HTERT RPE-1 (cell line): ENCODE results near the gene PTMS.
"Not testable (repeated sequence)": the region's sequence is repeated elsewhere in the genome, so short reads cannot be mapped to it uniquely, and the experiment has no call there.

ENCODE experiments used
- in situ Hi-C: fragments of 300-500 bp; cut with MboI; formaldehyde crosslinking; loops from 4 replicates; pipeline ENCODE4 v1.14.3; 2020; ENCODE audit warnings: low sequenced_read_pairs

The PTMS gene, protein sequence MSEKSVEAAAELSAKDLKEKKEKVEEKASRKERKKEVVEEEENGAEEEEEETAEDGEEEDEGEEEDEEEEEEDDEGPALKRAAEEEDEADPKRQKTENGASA

DNA sequence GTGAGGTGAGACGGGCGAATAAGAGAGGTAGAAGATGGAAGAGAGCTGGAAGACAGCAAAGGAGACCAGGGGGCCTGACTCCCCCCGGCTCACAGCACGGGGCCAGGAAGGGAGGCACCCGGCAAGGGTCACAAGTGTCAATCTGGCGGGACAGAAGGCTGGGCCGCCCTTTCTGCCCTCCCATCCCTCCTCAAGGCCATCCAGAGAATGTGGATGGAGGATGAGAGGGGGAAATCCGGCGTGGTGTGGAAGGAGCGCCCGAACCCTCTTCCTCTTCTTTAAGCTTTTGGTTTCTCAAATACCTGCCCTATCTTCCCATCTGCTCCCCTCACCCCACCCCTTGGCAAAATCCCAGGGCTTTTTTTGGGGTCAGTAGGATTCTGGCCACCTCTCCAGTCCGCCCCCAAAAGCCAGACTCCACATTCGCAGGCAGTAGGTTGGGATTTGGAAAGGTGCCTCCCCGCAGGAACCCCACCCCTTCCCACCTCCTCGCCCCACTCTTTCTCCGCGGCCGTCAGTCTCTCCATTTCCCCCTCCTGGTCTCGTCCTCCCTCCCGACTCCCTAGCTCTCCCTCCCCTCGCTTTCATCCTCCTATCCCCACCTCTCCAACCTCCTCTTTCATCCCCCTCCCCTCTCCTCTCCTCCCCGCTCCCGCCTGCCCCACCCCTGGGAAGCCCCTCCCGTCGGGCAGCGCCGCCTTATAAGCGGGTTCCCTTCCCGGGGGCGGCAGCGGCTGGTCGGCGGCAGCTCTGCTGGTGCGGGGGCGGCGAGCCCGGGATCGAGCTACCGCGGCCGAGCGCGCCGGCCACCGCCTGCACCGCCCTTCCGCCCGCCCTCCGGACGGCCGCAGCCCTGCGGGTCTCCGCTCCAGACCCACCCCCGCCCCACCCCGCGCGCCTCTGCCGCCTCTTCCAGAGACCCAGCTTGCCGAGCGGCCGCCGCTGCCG, at the start of gene PTMS:
Gene PTMS, plus strand, starts transcription at position 730 of the 948 bp plus-strand sequence. CDS start 343 bp downstream, outside the sequence.
- in situ Hi-C loops: no loop called here

DNA sequence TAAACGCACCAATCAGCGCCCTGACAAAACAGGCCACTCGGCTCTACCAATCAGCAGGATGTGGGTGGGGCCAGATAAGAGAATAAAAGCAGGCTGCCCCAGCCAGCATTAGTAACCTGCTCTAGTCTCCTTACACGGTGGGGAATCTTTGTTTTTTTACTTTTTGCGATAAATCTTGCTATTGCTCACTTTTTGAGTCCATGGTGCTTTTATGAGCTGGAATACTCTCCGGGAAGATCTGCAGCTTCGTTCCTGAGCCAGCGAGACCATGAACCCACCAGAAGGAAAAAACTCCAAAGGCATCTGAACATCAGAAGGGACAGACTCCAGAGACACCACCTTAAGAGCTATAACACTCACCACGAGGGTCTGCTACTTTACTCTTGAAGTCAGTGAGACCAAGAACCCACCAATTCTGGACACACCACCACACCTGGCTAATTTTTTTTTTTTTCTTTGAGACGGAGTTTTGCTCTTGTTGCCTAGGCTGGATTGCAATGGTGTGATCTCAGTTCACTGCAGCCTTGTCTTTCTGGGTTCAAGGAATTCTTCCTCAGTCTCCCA, 49.2 kb upstream of the PTMS start:
- in situ Hi-C loops: no loop called here

DNA sequence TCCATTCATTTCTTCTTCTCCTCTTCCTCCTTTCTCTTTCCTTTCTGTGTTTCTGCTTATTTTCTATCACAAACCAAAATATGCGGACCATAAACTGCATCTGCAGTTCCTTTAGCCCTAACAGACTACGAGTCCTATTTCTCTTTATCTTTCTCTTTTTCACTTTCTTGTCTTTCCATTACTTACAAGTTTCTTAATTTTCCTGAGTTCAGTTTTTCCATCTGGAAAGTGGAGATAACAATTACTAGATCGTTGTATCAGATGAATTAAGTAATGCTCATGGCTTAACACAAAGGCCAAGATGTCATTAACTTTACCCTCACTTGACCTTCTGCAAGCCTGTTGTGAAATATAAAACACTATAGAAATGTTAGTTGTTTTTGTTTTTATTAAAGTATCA, 43.3 kb upstream of the PTMS start:
- in situ Hi-C loops: no loop called here

DNA sequence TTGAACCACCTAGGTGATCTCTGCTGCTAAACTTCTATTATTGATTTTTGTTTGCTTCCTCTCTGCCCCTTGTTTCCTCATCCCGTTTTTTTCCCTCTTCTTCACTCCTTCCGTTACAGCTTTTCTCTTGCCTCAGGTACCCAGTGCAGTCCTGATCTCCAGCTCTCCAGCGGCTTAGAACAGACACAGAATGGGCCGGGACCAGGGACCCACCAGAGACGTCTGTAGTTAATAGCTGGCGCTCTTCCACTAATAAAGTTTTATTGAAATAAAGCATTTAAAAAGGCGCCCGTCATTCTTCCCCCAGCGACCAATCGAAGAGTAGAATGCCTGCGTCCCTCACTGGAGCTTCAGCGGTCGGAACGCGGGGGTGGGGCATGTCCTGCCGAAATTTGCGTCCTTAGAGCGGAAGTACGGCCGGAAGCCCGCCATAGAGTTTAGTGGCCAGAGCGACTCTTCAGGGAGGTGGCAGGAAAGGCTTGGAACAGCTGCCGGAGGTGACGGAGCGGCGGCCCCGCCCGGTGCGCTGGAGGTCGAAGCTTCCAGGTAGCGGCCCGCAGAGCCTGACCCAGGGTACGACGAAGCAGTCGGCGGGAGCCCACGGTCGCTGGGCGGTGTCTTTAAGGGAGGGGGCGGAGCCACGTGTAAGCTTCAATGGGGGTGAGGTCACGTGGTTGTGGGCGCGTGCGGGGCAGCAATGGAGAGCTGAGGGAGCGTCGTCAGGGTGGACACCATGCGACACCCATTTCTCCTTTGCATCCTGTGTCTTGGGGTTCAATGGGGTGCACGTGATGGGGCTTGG, 42.4 kb upstream of the PTMS start, which contains the start of gene COPS7A:
Gene COPS7A, plus strand, starts transcription at position 440 of the 802 bp plus-strand sequence. CDS start 611 bp downstream, outside the sequence.
- in situ Hi-C loops: no loop called here

DNA sequence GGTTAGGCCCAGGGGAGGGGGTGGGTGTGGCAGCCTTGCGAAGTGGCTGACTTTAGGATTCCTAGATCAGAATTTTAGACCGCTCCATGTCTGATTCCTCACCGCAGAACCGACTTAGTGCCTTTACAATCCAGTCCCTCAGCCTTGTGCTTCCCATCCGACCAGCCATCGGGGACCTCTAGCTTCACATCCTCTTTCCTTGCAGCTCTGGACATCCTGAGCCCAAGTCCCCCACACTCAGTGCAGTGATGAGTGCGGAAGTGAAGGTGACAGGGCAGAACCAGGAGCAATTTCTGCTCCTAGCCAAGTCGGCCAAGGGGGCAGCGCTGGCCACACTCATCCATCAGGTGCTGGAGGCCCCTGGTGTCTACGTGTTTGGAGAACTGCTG, 41.8 kb upstream of the PTMS start:
- in situ Hi-C loops: no loop called here

DNA sequence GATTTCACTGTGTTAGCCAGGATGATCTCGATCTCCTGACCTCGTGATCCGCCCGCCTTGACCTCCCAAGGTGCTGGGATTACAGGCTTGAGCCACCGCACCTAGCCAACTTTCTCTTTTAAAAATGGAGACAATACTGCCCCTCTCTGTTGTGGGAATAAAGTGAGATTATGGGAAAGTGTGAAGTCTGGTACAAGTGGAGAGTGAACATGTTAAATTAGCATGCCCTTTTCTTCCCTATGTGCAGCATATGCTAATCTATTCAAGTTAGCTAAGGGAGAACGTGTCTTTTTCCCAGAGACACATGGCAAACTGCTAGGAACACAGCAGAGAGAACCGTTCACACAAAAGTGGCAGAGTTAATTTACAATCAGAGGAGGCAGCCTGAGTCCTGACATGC, 40.8 kb upstream of the PTMS start:
- in situ Hi-C loops: no loop called here

DNA sequence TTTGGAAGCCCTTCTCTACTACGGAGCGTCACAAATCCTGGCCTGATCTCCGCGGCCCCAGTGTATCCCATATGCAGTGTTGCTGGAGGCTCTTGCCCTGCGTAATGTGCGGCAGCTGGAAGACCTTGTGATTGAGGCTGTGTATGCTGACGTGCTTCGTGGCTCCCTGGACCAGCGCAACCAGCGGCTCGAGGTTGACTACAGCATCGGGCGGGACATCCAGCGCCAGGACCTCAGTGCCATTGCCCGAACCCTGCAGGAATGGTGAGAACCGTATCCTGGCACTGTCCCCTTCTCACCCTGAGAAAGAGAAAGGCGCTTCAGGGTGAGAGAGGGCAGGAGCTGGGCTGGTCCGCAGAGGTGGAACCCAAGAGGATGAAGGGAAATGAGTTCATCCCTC, 37.0 kb upstream of the PTMS start:
- in situ Hi-C loops: no loop called here

DNA sequence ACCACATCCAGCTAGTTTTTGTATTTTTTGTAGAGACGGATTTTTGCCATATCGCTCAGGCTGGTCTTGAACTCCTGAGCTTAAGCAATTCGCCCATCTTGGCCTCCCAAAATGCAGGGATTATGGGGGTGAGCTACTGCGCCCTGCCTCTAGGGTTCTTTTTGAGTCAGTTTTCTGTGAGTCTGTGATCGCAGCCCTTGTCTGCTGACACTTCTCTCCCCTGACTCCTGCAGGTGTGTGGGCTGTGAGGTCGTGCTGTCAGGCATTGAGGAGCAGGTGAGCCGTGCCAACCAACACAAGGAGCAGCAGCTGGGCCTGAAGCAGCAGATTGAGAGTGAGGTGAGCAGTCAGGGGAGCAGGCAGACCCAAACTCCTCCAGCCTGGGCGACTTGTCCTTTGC, 36.0 kb upstream of the PTMS start:
- in situ Hi-C loops: no loop called here

DNA sequence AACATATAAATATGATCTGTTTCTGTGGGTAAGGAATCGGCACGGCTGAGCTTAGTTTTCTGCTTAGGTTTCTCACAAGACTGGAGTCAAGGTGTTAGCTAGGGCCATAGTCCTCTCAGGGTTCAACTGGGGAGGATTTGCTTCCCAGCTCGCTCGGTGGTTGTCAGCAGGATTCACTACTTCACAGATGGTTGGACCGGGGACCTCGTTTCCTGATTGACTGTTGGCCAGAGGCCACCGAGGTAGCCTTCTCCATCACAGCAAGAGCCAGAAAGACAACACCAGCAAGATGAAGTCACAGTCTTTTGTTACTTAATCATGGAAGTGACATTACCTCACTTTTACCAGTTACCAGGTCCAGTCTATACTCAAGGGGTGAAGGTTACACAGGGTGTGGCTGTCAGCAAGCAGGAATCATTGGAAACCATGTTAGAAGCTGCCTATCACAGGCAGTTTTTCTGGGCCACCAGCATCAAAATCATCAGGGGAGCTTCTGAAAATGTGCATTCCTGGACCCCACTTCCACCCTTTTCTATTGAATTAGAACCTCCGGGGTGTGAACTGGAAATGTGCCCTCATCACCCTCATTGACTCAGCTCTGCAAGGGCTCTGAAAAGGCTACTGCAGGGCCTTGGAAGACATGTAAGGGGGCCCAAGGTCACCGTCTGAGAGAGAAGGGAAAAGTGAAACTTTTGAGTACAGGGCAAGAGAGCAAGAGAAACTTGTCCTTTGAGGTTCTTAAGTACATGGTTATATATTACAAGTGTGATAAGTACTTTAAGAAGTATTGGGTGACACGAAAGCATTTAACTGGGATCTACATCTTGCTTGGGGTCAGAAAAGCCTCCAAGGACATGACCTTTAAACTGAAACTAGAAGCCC, 31.4 kb upstream of the PTMS start:
- in situ Hi-C loops: no loop called here

DNA sequence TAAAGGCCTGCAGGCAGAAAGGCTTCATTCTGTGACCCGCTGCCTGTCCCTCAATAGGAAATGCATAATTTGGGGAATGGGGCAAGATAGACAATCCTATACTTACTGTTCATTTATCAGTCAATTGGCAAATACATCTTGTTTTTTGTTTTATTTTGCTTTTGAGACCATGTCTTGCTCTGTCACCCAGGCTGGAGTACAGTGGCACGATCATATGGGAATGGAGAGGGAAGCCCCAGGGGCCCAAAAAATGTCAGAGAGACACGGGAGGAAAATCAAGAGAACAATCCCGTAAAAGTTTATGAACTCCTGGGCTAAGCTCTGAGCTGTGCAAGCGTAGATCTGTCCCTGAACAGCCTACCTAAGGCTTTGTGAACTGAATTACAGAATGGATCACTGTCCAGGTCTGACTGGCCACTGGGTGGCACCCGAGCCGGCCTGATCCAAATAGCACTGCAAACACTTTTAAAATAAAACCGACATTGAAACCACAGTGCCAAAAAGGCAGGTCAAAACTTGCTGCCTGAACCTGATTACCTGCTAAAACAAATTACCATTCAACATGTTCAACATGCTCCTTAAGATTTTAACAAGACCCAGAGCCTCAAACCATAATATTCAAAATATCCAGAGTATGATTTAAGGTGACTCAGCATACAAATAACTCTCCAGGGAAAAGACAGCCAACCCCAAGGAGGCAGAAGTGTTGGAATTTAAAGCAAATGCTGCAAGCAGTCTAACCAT, 30.5 kb upstream of the PTMS start:
- in situ Hi-C loops: no loop called here

DNA sequence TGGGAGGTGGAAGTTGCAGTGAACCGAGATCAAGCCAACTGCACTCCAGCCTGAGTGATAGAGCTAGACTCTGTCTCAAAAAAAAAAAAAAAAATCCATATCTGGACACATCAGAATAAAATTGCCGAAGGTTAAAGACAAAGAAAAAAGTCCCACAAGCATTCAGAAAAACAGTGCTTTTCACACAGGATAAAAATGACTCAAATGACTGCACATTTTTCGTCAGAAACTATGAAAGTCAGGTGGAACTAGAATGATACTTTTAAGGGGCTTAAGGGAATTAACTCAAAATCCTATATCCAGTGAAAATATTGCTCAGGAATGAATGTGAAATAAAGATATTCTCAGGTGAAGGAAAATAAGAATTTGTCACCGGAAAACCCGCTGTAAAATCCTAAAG, 29.4 kb upstream of the PTMS start:
- in situ Hi-C loops: no loop called here

DNA sequence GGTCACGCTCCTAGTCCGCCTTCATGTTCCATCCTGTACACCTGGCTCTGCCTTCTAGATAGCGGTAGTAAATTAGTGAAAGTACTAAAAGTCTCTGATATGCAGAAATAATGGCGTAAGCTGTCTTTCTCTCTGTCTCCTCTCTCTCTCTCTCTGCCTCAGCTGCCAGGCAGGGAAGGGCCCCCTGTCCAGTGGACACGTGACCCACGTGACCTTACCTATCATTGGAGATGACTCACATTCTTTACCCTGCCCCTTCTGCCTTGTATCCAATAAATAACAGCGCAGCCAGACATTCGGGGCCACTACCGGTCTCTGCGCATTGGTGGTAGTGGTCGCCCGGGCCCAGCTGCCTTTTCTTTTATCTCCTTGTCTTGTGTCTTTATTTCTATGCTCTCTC, 24.1 kb upstream of the PTMS start:
- in situ Hi-C loops: not testable (repeated sequence)

DNA sequence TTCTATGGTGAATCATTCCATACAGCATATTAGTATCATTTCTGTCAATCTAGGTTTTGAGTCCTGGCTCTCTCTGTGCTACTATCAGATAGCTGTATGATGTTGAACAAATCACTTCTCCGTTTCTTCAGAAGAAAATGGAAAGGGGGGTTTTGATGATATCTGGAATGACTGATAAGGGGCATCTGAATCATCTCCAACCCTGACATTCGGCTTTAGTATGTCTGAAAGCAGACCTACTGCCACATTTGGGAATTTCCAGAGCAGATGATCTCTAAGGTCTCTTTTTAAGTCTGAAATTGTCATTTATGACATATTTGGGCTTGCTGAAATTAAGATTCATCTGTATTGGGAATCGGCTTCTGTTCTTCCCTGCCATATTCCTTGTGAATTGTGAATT, 23.3 kb upstream of the PTMS start:
- in situ Hi-C loops: no loop called here

DNA sequence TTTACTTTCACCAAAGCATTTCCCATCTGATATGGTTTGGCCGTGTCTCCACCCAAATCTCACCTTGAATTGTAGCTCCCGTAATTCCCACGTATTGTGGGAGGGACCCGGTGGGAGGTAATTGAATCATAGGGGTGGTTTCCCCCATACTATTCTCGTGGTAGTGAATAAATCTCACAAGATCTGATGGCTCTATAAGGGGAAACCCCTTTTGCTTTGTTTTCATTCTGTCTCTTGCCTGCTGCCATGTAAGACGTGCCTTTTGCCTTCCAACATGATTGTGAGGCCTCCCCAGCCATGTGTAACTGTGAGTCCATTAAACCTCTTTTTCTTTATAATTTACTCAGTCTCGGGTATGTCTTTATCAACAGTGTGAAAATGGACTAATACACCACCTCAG, 22.9 kb upstream of the PTMS start:
- in situ Hi-C loops: not testable (repeated sequence)

DNA sequence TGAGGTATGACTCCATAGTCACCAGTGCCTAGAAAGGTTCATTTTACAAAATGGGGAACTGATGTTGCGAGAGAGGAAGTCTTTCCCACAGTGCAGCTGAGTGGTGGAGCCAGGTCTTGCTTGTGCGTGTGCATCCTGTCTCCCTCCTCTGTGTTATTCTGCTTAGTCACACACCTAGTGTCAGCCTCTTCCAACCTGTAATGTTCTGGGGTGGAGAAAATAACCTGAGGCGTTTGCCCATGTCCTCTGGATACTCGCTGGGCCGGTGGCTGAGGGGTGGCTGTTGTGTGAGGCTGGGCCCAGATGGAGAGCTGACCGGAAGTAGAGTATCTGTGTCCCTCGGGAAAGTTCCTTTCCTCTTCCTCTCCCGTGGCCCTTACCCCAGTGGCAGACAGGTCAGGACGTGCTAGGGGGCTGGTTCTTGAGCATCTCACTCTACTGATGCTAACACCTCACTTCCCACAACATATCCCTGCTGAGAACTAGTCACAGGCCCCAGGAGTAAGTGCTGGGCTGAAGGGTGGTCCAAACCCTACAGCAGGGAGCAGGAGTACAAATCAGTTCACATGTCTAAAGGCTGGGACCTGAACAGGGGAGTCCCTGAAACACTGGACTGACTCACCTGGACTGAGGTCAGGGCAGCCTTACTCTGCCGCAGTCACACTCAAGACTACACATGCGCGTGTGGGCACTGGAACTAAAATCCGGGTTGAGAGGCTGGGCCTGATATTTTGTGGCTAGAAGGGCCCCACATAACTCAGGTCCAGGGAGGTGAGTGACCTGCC, 20.2 kb upstream of the PTMS start:
- in situ Hi-C loops: no loop called here

DNA sequence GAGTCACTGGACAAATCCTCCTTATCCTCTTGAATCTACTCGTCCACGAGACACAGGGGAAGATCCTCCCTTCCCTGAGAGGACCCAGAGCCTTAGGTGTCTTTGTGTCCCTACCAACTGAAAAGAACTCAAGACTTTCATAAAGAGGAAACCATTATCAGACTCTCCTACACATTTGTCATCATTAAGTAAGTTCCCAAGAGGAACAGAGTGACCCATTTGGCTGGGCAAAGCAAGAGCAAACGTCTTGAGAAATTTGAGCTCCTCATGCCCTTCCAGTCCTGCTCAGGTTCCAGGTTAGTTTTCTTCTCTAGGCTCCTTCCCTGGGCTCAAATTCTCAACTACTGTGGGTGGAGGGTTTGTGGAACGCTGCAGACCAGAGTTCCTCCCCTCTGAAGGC, 18.9 kb upstream of the PTMS start:
- in situ Hi-C loops: no loop called here

DNA sequence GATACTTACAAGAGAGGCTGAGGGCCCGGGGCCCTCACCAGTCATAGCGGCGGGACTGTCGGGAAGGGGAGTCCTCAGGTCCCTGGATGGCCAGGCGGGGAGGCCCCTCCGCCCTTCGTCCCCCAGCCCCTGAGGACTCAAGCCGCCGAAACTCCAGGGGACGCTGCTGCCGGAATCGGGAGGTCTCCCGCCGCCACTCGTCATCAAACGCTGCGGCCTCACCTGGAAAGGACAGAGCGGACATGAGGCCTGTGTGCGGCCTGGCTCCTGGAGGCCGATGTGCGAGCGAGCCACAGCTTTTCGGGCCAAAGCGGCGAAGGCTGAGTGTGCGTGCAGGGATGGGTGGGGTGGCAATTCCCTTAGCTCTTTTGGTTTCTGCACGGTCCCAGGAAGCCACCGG, 17.4 kb upstream of the PTMS start:
- in situ Hi-C loops: no loop called here

DNA sequence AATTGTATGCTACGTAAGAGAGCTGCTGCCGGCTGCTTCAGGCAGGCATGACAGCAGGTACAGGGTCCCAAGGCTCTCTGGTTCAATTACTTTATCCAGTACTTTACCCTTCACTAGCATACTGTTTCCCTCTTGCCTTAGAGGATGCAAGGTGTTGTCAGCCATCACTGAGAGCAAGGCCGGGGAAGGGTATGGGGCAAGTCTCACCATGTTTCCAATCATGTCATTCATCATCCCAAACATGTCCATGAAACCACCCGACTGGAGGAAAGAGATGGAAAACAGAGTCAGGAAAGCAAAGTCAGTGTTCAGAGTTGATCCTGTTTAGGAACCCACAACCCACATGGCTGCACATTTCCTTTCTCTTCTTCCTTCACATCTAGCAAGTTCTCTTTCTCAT, 15.7 kb upstream of the PTMS start:
- in situ Hi-C loops: no loop called here

DNA sequence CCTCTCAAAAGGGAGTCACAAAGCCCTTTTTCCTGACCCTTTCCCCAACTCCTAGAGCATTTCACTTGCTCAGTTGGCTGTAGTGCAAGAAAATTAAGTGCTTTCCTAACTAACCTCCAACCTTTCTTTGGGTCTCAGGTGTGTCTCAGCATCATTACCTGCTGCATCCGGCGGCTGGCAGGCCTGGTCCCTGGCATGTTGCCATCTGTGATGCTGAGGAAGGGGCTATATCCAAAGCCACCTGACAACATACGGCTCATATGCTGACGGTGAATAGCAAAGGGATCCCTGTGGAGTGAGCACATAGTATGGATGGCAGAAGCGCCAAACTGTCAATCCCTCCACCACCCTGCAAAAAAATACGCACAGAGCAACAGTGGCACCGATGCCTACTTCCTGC, 14.4 kb upstream of the PTMS start:
- in situ Hi-C loops: no loop called here
